HL-60 (cell line): Measurements from ENCODE around the gene TMEM145.

Experiments used
- TF ChIP-seq, protein P1 (sequence below): IDR thresholded peaks from one replicate; pipeline ENCODE4 v1.5.1; 2011; ENCODE audit warnings: low read length, control low read depth, inconsistent platforms; ENCODE audit not compliant: insufficient read depth
- TF ChIP-seq, protein P2 (sequence below): IDR thresholded peaks from 2 replicates; pipeline ENCODE4 v1.6.1; 2012; ENCODE audit warnings: low read depth; ENCODE audit not compliant: insufficient replicate concordance

GRCh38 chr19:42335971-42336370 is 22.9 kb downstream of the TMEM145 start:
- TF ChIP-seq, protein P1, sequence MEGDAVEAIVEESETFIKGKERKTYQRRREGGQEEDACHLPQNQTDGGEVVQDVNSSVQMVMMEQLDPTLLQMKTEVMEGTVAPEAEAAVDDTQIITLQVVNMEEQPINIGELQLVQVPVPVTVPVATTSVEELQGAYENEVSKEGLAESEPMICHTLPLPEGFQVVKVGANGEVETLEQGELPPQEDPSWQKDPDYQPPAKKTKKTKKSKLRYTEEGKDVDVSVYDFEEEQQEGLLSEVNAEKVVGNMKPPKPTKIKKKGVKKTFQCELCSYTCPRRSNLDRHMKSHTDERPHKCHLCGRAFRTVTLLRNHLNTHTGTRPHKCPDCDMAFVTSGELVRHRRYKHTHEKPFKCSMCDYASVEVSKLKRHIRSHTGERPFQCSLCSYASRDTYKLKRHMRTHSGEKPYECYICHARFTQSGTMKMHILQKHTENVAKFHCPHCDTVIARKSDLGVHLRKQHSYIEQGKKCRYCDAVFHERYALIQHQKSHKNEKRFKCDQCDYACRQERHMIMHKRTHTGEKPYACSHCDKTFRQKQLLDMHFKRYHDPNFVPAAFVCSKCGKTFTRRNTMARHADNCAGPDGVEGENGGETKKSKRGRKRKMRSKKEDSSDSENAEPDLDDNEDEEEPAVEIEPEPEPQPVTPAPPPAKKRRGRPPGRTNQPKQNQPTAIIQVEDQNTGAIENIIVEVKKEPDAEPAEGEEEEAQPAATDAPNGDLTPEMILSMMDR = no peak
- TF ChIP-seq, protein P2, sequence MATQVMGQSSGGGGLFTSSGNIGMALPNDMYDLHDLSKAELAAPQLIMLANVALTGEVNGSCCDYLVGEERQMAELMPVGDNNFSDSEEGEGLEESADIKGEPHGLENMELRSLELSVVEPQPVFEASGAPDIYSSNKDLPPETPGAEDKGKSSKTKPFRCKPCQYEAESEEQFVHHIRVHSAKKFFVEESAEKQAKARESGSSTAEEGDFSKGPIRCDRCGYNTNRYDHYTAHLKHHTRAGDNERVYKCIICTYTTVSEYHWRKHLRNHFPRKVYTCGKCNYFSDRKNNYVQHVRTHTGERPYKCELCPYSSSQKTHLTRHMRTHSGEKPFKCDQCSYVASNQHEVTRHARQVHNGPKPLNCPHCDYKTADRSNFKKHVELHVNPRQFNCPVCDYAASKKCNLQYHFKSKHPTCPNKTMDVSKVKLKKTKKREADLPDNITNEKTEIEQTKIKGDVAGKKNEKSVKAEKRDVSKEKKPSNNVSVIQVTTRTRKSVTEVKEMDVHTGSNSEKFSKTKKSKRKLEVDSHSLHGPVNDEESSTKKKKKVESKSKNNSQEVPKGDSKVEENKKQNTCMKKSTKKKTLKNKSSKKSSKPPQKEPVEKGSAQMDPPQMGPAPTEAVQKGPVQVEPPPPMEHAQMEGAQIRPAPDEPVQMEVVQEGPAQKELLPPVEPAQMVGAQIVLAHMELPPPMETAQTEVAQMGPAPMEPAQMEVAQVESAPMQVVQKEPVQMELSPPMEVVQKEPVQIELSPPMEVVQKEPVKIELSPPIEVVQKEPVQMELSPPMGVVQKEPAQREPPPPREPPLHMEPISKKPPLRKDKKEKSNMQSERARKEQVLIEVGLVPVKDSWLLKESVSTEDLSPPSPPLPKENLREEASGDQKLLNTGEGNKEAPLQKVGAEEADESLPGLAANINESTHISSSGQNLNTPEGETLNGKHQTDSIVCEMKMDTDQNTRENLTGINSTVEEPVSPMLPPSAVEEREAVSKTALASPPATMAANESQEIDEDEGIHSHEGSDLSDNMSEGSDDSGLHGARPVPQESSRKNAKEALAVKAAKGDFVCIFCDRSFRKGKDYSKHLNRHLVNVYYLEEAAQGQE = no peak
